Measurements from ENCODE around the gene SEMA4D.

GRCh38 chr9:89418882-89419640 is 78.9 kb downstream of the SEMA4D start:
- no peak for TF ChIP-seq FOXM1 (IDR thresholded peaks at IDR 0.05; ENCODE audit: borderline replicate concordance, low read depth)
- TF ChIP-seq EP300 (IDR thresholded peaks at IDR 0.05; ENCODE audit: borderline replicate concordance) = no peak
- no peak for TF ChIP-seq RAD21 (IDR thresholded peaks at IDR 0.05; ENCODE audit: low read depth)

All from Ishikawa (cell line).